Thymus (tissue), 11 donors: ENCODE measurements around the gene TMPRSS11D. TPM values are rescaled to one million over a fixed set of nuclear protein-coding genes. Genes with fewer than 3 reads are reported as not detected.

ENCODE experiments used
- DNase-seq, 9 donors: peaks; one replicate each; pipeline ENCODE4 v3.0.0-alpha.2; 2013; ENCODE audit warnings: low spot score in 9 of 9, low read depth in 6 of 9, missing footprints in 1 of 9
- H3K27ac ChIP-seq, 2 donors: one replicate each; pipeline ENCODE4 v1.5.1; 2013; ENCODE audit warnings: control low read depth in 1 of 2, low read depth in 1 of 2, low read length in 1 of 2, mild to moderate bottlenecking in 1 of 2, moderate library complexity in 1 of 2
- H3K27me3 ChIP-seq, 2 donors: one replicate each; pipeline ENCODE4 v1.5.1; 2013; ENCODE audit warnings: low read length in 1 of 2; ENCODE audit not compliant: control insufficient read depth in 2 of 2, insufficient read depth in 1 of 2
- H3K36me3 ChIP-seq, 2 donors: one replicate each; pipeline ENCODE4 v1.5.1; 2013; ENCODE audit warnings: low read length in 1 of 2, mild to moderate bottlenecking in 1 of 2, moderate library complexity in 1 of 2; ENCODE audit not compliant: control insufficient read depth in 2 of 2, insufficient read depth in 2 of 2
- H3K4me1 ChIP-seq, 2 donors: one replicate each; pipeline ENCODE4 v1.5.1; 2013; ENCODE audit warnings: low read length in 2 of 2; ENCODE audit not compliant: control insufficient read depth in 2 of 2, insufficient read depth in 2 of 2
- H3K4me3 ChIP-seq, 2 donors: one replicate each; pipeline ENCODE4 v1.5.1; 2013; ENCODE audit warnings: low read length in 2 of 2, control low read depth in 1 of 2, mild to moderate bottlenecking in 1 of 2
- H3K9me3 ChIP-seq, 2 donors: one replicate each; pipeline ENCODE4 v1.5.1; 2013; ENCODE audit warnings: low read length in 1 of 2, mild to moderate bottlenecking in 1 of 2; ENCODE audit not compliant: control insufficient read depth in 2 of 2, insufficient read depth in 1 of 2
- WGBS: extraction: QIAGEN DNeasy Blood & Tissue Kit; methylation state at CpG from one replicate; pipeline ENCODE4 v1.1.7; 2013; 5-methylcytosine and 5-hydroxymethylcytosine counted together
- polyA plus RNA-seq: library from polyadenylated mRNA; stranded (reverse); fragments of 200-250 nt; gene quantifications from one replicate; pipeline ENCODE4 v1.2.3, GENCODE V29; 2013
- total RNA-seq: library from RNA; stranded (reverse); fragments of 120-200 nt; gene quantifications from one replicate; pipeline ENCODE4 v1.2.4, GENCODE V29; 2013
- donor health status: healthy.

TMPRSS11D gene
- total and polyA plus RNA-seq, 2 donors, result 0.05 to 1.3 TPM

DNA sequence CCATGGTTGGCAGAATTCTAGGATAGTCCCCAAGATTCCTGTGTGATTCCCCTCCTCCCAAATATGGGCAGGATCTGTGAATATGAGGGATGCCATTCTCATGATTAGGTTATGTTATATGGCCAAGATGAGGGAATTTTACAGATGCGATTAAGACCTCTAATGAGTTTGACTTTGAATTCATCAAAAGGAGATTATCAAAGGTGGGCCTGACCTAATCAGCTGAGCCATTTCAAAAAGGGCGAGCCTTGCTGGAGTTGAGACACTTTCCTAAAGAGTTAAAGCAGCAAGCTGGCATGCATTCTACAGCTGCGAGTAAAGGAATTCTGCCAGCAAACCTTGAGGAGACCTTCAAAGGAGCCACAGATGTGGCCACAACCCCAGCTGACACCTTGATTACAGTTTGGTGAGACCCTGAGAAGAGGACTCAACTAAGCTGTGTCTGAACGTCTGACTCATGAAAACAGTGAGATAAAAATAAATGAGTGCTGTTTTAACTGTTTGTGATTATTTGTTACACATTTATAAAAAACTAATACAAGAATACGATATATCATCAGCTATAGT is 31.7 kb upstream of the TMPRSS11D start:
- DNase-seq, result peak in 7 of 9 donors; percentile 20 to 73 (median 32)
- H3K4me3 ChIP-seq, result no peak overlapping the region
- no peaks in the 10 kb centered on the region for H3K9me3 ChIP-seq
- no peaks in the 10 kb centered on the region for H3K27me3 ChIP-seq
- no peak overlapping the region for H3K27ac ChIP-seq
- WGBS, result 37% methylated on average over 5 of the region's 5 CpGs
- H3K4me1 ChIP-seq, result peaks cover 0 to 4% of the 10 kb centered on the region in 2 donors
- no peaks in the 10 kb centered on the region for H3K36me3 ChIP-seq

DNA sequence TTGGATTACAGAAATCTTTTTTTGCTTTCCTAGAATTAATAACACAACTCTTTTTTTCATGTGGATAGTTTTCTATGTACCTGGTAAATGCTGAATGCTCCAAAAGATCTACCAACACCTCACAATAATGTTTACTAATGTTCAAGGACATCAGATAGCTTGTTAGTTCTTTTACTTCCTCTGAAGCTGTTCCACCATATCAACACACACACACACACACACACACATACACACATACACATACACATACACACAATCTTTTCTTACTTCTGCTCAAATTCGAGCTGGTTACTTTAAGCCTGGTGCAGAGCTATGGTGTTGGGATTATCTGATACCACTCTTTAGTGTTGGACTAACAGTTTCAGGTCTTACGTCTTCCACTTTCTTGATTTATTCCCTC is 28.3 kb upstream of the TMPRSS11D start:
- Histone ChIP-seq H3K4me1 (peaks cover 0 to 4% of the 10 kb centered on the region in 2 donors), H3K9me3 (no peaks in the 10 kb centered on the region), H3K27me3 (no peaks in the 10 kb centered on the region), H3K36me3 (no peaks in the 10 kb centered on the region), H3K4me3 (no peak overlapping the region), H3K27ac (no peak overlapping the region)
- no peak for DNase-seq
- WGBS, result 96% methylated on average over 2 of the region's 2 CpGs

- no peak overlapping the region for H3K4me3 ChIP-seq
- no peak overlapping the region for H3K27ac ChIP-seq
- no peaks in the 10 kb centered on the region for H3K27me3 ChIP-seq
- no peaks in the 10 kb centered on the region for H3K36me3 ChIP-seq
- peaks cover 0 to 4% of the 10 kb centered on the region in 2 donors for H3K4me1 ChIP-seq
- WGBS, result 98% methylated on average over 3 of the region's 3 CpGs
- H3K9me3 ChIP-seq, result no peaks in the 10 kb centered on the region
- no peak for DNase-seq
These were observed 27.8 kb upstream of the TMPRSS11D start for GRCh38 chr4:67911638-67912037.

- Histone ChIP-seq H3K4me1 (peaks cover 0 to 4% of the 10 kb centered on the region in 2 donors), H3K36me3 (no peaks in the 10 kb centered on the region), H3K27me3 (no peaks in the 10 kb centered on the region), H3K4me3 (no peak overlapping the region), H3K9me3 (no peaks in the 10 kb centered on the region), H3K27ac (no peak overlapping the region)
- DNase-seq, result no peak
- WGBS, result 79% methylated on average over 4 of the region's 4 CpGs
These were observed 27.3 kb upstream of the TMPRSS11D start for GRCh38 chr4:67911141-67911540.

DNA sequence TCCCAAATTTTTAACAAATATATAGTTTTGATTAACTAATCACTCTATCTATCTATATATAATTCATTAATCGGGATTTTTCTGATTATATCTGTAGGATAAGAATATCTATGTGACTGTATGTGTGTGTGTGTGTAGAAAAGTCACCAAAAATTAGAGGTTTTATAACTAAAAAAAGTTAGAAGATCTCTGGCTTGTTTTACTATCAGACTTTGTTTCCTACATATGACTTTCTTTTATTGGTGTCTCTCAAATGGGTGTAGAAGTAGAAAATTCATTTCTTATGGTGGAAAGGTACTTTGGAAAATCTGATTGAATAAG is 26.7 kb upstream of the TMPRSS11D start:
- H3K27me3 ChIP-seq, result no peaks in the 10 kb centered on the region
- no peaks in the 10 kb centered on the region for H3K36me3 ChIP-seq
- peaks cover 0 to 3% of the 10 kb centered on the region in 2 donors for H3K4me1 ChIP-seq
- DNase-seq, result no peak
- no peak overlapping the region for H3K27ac ChIP-seq
- no peaks in the 10 kb centered on the region for H3K9me3 ChIP-seq
- WGBS, result 16% methylated on average over 1 of the region's 1 CpG
- no peak overlapping the region for H3K4me3 ChIP-seq

DNA sequence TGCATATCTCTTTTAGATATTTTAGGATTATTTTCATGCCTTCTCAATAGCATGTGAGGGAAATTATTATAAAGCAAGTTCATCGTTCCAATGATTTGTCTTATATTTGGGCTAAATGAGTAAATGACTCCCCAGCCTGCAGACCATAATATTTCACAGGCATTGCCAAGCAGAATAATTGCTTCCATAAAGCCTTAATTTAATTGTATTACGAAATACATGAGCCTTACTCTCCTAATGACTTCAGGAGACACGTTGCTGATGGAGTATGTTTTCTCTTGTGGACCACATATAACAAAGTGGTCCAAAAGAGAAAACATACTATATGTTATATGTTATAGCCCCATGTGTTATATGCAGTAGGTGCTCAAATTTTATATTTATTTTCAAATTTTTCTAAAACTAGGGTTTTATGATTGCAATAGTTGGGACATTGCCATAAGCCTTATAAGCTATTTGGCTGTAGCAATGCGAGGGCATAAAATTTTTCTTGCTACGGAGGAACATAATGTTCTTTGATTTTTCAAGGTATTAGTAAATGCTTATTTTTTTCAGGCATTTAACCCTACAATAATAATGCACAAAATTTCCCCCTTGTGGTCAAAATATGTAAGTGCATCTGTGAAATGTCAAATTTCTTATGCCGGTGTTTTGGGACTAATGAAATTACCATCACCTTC is 26.2 kb upstream of the TMPRSS11D start:
- H3K27ac ChIP-seq, result no peak overlapping the region
- 60% methylated on average over 6 of the region's 6 CpGs for WGBS

DNA sequence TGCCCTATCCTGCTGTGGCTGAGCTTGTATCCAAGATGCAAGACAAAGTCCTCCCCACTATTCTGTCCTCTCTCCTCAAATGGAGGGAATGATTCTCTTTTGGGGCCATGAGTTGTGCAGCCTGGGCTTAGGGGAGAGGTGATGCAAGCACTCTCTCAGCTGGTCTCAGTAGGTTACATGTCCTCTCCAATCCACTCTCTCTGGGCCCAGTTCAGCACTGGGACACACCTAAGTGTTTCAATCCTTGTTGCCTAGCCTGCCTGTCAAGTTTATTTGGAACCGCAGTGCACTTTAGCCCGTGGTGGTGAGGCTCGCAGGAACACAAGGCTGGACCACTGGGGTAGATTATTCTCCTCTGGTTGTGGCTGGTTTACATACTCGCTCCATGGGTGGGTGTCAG is 23.8 kb upstream of the TMPRSS11D start:
- Histone ChIP-seq H3K4me3 (no peak overlapping the region), H3K9me3 (no peaks in the 10 kb centered on the region), H3K27ac (no peak overlapping the region), H3K36me3 (no peaks in the 10 kb centered on the region), H3K27me3 (no peaks in the 10 kb centered on the region), H3K4me1 (no peaks in the 10 kb centered on the region)
- WGBS, result over 99% methylated on average over 4 of the region's 4 CpGs
- DNase-seq, result no peak

More for the DNA sequence above, 26.2 kb upstream of the TMPRSS11D start:
- Histone ChIP-seq H3K4me3 (no peak overlapping the region), H3K36me3 (no peaks in the 10 kb centered on the region), H3K4me1 (no peaks in the 10 kb centered on the region), H3K9me3 (no peaks in the 10 kb centered on the region), H3K27me3 (no peaks in the 10 kb centered on the region)
- peak in 1 of 9 donors; percentile 28 for DNase-seq

DNA sequence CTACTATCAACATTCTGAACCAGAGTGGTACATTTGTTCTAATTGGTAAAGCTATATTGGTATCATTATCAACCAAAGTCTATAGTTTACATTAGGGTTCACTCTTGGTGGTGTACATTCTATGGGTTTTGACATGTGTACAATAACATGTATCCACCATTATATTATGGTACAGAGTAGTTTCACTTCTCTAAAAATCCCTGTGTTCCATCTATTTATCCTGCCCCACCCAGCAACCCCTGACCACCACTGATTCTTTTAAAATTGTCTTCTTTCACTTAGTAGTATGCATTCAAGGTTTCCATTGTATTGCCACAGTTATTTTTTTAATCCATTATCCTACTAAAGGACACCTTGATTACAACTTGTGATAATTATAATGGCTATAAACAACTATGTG is 15.3 kb upstream of the TMPRSS11D start:
- H3K9me3 ChIP-seq, result peaks cover 0 to 6% of the 10 kb centered on the region in 2 donors
- DNase-seq, result no peak
- no peaks in the 10 kb centered on the region for H3K4me1 ChIP-seq
- no peaks in the 10 kb centered on the region for H3K36me3 ChIP-seq
- no peaks in the 10 kb centered on the region for H3K27me3 ChIP-seq
- no peak overlapping the region for H3K27ac ChIP-seq
- H3K4me3 ChIP-seq, result no peak overlapping the region

DNA sequence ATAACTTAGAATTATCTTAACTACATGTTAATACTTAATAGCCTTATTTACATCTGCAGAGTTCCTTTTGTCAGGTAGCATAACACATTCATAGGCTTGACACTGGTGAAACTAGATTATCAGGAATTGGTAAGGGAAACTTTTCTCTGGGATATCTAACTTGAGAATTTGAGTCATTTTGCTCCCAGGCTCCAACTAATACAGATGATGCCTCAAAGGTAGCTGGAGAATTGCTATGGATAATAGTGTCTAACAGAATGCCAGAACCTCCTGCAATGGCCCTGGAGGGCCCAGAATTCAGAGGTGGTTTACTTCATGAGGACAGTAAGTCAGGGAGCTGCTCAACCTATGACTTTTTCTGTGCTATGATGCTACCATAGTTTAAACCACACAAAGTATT is 13.9 kb upstream of the TMPRSS11D start:
- Histone ChIP-seq H3K9me3 (peaks cover 0 to 6% of the 10 kb centered on the region in 2 donors), H3K27ac (no peak overlapping the region), H3K4me3 (no peak overlapping the region), H3K4me1 (no peaks in the 10 kb centered on the region), H3K27me3 (no peaks in the 10 kb centered on the region), H3K36me3 (no peaks in the 10 kb centered on the region)
- no peak for DNase-seq
